Superior temporal gyrus (tissue), 1 donor: ENCODE data around the gene EFNB2.

ENCODE experiments used
- DNase-seq: peaks from one replicate; pipeline ENCODE4 v3.0.0-alpha.2; 2016; ENCODE audit errors: extremely low spot score

EFNB2 gene

GRCh38 chr13:106500445-106500844 is 35.0 kb downstream of the EFNB2 start:
- peak; percentile 48 for DNase-seq

GRCh38 chr13:106499896-106500295 is 35.6 kb downstream of the EFNB2 start:
- DNase-seq, result peak; percentile 61

- DNase-seq, result no peak
These were observed 36.3 kb downstream of the EFNB2 start for GRCh38 chr13:106499113-106499512.

GRCh38 chr13:106498571-106498970 is 36.9 kb downstream of the EFNB2 start:
- DNase-seq, result no peak

- DNase-seq, result peak; percentile 79
These were observed 37.3 kb downstream of the EFNB2 start for GRCh38 chr13:106498158-106498557.

- peak; percentile 67 for DNase-seq
These were observed 38.4 kb downstream of the EFNB2 start for GRCh38 chr13:106497079-106497478.

GRCh38 chr13:106496072-106496997 is 39.1 kb downstream of the EFNB2 start:
- DNase-seq, result peak; percentile 68

GRCh38 chr13:106494936-106495335 is 40.5 kb downstream of the EFNB2 start:
- DNase-seq, result peak; percentile 60

- no peak for DNase-seq
These were observed 41.0 kb downstream of the EFNB2 start for GRCh38 chr13:106494506-106494905.

- peak; percentile 64 for DNase-seq
These were observed 41.8 kb downstream of the EFNB2 start for GRCh38 chr13:106493533-106494220.

GRCh38 chr13:106492588-106493475 is 42.6 kb downstream of the EFNB2 start:
- DNase-seq, result no peak

- peak; percentile 95 for DNase-seq
These were observed 43.4 kb downstream of the EFNB2 start for GRCh38 chr13:106491928-106492587.

GRCh38 chr13:106491463-106491862 is 44.0 kb downstream of the EFNB2 start:
- no peak for DNase-seq

- DNase-seq, result peak; percentile 60
These were observed 44.7 kb downstream of the EFNB2 start for GRCh38 chr13:106490569-106491321.

GRCh38 chr13:106489849-106490568 is 45.5 kb downstream of the EFNB2 start:
- peak; percentile 61 for DNase-seq

GRCh38 chr13:106488686-106489085 is 46.8 kb downstream of the EFNB2 start:
- DNase-seq, result no peak

GRCh38 chr13:106488076-106488475 is 47.4 kb downstream of the EFNB2 start:
- DNase-seq, result no peak

- no peak for DNase-seq
These were observed 48.3 kb downstream of the EFNB2 start for GRCh38 chr13:106487129-106487528.

- no peak for DNase-seq
These were observed 49.2 kb downstream of the EFNB2 start for GRCh38 chr13:106486287-106486686.
